LHCN-M2 (cell line): ENCODE results near the gene ABHD10. TPM values are rescaled to one million over a fixed set of nuclear protein-coding genes. Genes with fewer than 3 reads are reported as not detected.
A peak's percentile ranks its signal among the peaks of the same experiment; 100 is the strongest.

Experiments
- DNase-seq: peaks from one replicate; pipeline ENCODE4 v3.0.0-alpha.2; 2012; ENCODE audit warnings: low read depth
- total RNA-seq: library from RNA; depleted of rRNA; stranded (reverse); fragments of >200 nt; gene quantifications from 2 replicates; pipeline ENCODE4 v1.2.3, GENCODE V29; 2014

Gene ABHD10
- total RNA-seq, 1 experiment from 2014 or later, result 33.1 TPM

GRCh38 chr3:112000966-112001365, 22.1 kb downstream of the ABHD10 start:
- DNase-seq, result no peak

DNA sequence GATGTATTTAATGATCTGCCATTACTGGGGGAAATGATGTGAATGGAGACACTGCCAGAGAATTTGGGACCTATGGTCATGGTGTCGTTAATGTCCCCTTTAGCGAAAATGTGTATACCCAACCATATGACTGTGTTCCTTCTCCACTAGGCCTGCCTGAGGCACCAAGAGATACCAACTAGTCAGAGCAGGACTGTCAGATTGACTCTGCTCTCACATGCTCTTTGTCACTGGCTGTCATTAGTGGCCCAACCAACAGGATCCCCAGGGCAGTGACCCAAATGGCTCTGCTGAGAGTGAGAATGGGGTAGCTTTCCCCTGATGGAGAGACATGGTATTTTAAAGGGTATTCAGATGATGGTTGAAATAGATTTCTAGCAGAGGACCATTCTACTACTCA, 22.7 kb downstream of the ABHD10 start:
- DNase-seq, result no peak

DNA sequence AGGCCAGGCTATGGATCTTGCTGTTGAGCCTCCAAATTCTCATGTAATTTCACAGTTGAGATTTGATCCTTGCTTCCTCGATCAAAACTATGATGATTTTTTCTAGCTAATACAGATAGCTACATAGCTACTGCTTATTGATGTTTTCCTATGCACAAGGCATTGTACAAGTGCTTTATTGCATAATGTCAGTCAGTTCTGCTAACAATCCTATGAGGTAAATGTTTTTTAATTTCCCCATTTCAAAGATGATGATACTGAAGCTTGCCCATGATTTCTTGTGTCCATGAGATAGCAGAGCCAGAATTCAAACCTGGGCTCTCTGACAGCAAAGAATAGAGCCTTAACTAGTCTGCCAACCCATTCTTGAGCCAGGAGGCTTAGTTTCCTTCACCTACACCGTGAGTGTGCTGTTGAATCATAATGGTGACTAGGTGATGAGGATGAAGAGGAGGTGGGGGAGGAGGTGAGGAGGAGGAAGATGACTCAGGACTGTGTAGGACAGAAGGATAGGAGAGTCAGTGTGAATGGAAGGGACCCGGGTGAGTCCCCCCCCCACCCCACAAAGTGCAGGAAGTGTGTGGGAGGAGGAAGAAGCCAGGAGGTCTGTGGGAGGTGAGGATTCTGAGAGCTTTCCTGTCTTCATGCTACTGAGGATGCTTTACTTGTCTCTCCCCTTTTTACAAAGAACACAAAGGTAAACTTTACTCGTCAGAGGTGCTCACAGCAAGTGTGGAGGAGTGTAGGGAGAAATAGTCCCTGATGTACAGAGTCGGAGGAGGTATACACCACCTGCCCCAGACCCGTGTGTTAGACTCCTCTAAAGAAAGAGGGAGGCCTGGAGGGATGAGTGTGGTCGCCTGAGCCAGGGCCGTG, 23.5 kb downstream of the ABHD10 start:
- no peak for DNase-seq

- no peak for DNase-seq
Observed at GRCh38 chr3:112003321-112004080, 24.7 kb downstream of the ABHD10 start.

DNA sequence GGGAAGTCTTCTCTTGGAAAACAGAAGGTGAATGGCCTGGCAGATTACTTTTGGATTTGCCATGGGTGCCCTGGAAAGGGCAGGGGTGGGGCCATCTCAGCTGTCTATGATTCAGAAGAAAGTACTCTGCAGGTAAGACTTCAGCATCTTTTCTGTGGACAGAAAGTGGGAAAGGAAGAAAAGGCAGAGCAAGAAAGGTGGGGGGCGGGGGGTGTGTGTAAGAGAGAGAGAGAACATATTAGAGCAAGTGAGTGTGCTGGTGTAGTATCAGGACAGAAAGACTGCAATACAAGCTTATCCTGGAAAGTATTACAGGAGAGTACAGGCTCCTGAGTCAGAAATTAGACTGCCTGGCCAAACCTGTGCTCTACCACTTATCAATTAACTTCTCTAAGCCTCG, 25.4 kb downstream of the ABHD10 start:
- no peak for DNase-seq

DNA sequence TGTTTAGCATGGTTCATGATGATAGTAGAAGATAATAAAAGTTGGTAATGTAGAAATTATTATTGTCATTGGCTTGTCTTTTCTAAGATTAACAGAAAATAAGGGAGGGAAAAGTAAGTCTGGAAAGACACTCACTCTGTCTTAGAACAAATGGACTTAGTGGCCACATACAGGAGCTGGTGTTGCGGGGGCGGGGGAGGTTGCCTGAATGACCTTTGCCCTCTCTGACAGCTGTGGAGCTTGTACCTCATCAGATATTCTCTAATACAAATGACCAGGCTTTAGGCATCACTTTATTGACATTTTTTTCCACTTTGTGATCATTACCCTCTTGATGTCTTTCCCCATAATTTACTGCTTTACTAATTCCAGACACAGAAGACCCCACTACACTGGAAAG, 25.8 kb downstream of the ABHD10 start:
- DNase-seq, result no peak

- peak; percentile 22 for DNase-seq
Observed at GRCh38 chr3:112005091-112005672, 26.4 kb downstream of the ABHD10 start.

GRCh38 chr3:112007633-112008032, 28.8 kb downstream of the ABHD10 start:
- peak; percentile 38 for DNase-seq

- no peak for DNase-seq
Observed at GRCh38 chr3:112009670-112010069, 30.8 kb downstream of the ABHD10 start.

- peak; percentile 79 for DNase-seq
Observed at GRCh38 chr3:112010636-112011035, 31.8 kb downstream of the ABHD10 start.

- DNase-seq, result no peak
Observed at GRCh38 chr3:112011376-112011940, 32.6 kb downstream of the ABHD10 start.

DNA sequence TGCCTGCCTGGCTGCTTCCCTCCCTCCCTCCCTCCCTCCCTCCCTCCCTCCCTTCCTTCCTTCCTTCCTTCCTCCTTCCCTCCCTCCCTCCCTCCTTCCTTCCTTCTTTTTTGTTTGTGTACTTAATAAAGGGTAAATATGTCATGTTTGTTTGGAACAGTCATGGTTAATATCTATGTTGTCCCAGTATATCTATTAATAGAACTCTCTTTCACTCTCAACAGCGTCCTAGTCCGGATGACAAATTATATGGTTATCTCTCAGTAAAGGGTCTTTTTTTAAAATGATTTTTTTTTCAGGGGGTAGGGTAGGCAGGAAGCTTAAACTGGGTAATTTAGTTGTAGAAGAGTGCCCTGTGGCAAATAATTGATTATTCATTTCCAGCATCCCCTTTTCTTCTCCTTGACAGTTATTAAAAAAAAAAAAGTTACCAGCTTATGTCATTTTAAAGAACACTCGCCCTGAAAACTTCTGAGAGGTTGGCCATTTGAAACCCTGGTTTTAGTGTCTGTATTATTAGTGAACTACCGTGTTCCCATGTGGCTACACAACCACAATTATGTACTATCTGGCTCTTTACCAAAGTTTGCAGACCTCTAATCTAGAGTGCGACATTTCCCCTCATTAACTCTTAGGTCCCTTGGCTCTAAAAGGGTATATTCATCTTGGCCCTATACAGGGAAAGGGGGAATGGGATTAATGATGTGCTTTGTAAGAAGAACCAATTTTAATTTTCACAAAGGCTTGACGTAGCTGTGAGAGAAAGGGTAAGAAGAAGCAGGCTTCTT, 33.6 kb downstream of the ABHD10 start:
- DNase-seq, result no peak

- DNase-seq, result peak; percentile 82
Observed at GRCh38 chr3:112013058-112013783, 34.4 kb downstream of the ABHD10 start.

DNA sequence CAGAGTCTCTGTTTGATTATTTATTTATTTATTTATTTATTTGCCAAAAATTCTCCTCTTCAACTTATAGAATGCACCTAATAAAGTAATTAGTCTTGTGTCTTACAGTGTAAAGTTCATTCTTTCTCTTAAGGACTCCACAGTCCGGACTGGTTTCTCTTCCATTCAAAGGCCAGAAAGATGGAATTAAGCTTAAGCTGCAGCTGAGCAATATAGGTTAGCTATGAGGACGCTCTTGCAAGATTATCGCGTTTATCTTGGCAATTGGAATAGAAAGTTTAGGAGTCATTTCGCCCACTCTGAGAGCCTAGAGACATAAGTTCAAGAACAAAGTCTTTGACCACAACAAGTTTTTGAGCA, 34.9 kb downstream of the ABHD10 start:
- no peak for DNase-seq

DNA sequence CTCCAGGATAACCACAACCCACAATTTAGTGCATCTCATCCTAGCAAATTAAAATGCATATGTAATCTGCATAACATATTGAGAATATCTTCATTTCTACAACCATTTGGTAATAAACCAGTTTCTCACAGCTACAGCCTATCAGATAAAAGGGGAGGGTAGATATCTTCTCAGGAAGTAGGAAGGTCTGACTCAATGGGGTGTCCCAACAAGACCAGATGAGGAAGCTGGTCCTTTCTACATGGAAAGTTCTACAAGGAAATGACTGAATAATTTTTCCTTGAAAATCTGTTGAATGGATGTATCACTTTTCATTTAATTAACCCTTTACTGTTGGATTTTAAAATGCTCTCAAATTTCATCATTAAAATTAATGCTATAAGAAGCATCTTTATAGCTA, 38.3 kb downstream of the ABHD10 start:
- peak; percentile 16 for DNase-seq

DNA sequence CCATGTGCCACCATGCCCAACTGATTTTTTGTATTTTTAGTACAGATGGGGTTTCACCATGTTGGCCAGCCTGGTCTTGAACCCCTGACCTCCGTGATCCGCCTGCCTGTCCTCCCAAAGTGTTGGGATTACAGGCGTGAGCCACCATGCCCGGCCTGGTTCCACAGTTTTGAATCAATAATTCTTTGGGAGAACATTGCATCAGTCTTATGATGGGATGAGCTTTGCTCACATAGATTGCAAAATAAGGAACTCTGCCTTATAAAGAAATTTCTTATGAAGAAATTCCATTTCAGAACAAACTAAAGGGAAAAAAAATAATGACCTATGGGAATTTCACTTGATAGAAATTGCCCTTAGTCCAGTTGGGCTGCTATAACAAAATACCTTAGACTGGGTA, 39.9 kb downstream of the ABHD10 start:
- DNase-seq, result no peak

- no peak for DNase-seq
Observed at GRCh38 chr3:112019716-112020115, 40.9 kb downstream of the ABHD10 start.

GRCh38 chr3:112020674-112021085, 41.9 kb downstream of the ABHD10 start:
- DNase-seq, result no peak

DNA sequence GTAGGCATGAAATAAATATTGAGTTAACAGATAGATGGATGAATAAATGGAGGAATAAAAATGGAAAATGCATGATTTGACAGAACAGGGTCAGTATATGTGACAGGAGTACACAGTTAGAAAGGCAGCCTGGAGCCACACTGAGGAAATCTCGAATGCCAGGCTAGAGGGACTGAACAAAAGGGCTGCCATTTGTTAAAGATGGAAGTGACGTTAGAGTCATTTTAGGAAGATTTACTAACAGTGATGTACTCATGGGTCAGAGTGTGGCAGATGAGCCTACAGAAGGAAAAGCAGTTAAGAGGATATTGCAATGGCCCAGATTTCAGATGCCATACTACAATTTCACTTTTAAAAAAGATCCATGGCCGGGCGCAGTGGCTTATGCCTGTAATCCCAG, 48.3 kb downstream of the ABHD10 start:
- no peak for DNase-seq

GRCh38 chr3:112027826-112028225, 49.0 kb downstream of the ABHD10 start:
- no peak for DNase-seq

DNA sequence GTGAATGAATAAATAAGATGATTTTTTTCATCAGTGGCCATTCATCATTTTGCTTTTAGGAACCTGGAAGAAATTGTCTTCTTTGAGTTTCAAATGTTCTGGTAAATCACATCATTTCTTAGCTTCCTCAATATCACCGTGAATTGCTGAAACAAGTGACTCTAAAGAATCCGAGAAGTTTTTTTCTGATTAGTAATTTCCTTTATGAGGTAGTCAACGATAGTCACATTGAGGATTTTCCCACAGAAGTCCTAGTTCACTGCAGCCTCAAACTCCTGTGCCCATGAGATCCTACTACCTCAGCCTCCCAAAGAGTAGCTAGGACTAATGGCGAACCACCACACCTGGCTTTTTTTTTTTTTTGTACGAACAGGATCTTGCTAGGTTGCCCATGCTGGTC, 52.1 kb downstream of the ABHD10 start:
- no peak for DNase-seq
